Duodenal mucosa (tissue), 2 donors: Measurements from ENCODE around the gene PPP1R14B.

Experiments used
- H3K27ac ChIP-seq: one replicate; pipeline ENCODE4 v1.7.0; 2013; ENCODE audit warnings: low read depth, low read length
- H3K27me3 ChIP-seq, 2 donors: one replicate each; pipeline ENCODE4 v1.7.0; 2013; ENCODE audit warnings: low read length in 2 of 2, control low read depth in 1 of 2; ENCODE audit not compliant: insufficient read depth in 2 of 2, control insufficient read depth in 1 of 2
- H3K36me3 ChIP-seq, 2 donors: one replicate each; pipeline ENCODE4 v1.7.0; 2013; ENCODE audit warnings: low read length in 2 of 2, control low read depth in 1 of 2; ENCODE audit not compliant: insufficient read depth in 2 of 2, control insufficient read depth in 1 of 2
- H3K4me1 ChIP-seq, 2 donors: one replicate each; pipeline ENCODE4 v1.7.0; 2013; ENCODE audit warnings: low read length in 2 of 2, control low read depth in 1 of 2; ENCODE audit not compliant: insufficient read depth in 2 of 2, control insufficient read depth in 1 of 2
- H3K4me3 ChIP-seq, 2 donors: one replicate each; pipeline ENCODE4 v1.7.0; 2013; ENCODE audit warnings: low read length in 2 of 2, low read depth in 1 of 2
- H3K9ac ChIP-seq, 2 donors: one replicate each; pipeline ENCODE4 v1.7.0; 2013; ENCODE audit warnings: low read length in 2 of 2, low read depth in 1 of 2
- H3K9me3 ChIP-seq, 2 donors: one replicate each; pipeline ENCODE4 v1.7.0; 2013; ENCODE audit warnings: low read length in 2 of 2, control low read depth in 1 of 2; ENCODE audit not compliant: control insufficient read depth in 1 of 2

The PPP1R14B gene

DNA sequence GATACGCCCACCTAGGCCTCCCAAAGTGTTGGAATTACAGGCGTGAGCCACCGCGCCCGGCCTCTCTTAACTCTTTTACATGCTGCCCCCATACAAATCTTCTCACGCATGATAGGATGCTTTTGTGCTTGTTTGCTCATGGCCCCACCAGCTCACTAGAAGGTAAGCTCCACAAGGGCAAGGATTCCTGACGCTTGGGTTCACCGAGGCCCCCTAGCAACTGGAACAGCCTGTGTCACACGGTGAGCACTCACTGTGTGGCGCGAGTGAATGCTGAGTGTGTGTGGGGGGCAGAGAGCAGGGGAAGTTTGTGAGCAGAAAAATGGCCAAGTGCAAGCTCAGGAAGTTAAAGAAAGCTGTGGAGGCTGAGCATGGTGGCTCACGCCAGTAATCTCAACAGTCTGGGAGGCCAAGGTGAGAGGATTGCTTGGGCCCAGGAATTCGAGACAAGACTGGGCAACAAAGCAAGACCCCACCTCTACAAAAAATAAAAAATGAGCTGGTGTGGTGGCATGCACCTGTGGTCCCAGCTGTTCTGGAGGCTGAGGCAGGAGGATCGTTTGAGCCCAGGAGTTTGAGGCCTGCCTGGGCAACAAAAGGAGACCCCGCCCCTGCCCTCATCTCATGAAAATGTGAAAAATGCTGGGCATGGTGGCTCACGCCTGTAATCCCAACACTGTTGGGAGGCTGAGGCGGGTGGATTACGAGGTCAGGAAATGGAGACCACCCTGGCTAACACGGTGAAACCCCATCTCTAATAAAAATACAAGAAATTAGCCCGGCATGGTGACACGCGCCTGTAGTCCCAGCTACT lies 35.4 kb upstream of the PPP1R14B start:
- Histone ChIP-seq H3K9ac (no peak overlapping the region), H3K27ac (no peak overlapping the region), H3K4me3 (no peak overlapping the region), H3K4me1 (peaks cover 22 to 23% of the 10 kb centered on the region in 2 donors), H3K36me3 (peaks cover 5 to 16% of the 10 kb centered on the region in 2 donors), H3K27me3 (no peaks in the 10 kb centered on the region), H3K9me3 (no peaks in the 10 kb centered on the region)

DNA sequence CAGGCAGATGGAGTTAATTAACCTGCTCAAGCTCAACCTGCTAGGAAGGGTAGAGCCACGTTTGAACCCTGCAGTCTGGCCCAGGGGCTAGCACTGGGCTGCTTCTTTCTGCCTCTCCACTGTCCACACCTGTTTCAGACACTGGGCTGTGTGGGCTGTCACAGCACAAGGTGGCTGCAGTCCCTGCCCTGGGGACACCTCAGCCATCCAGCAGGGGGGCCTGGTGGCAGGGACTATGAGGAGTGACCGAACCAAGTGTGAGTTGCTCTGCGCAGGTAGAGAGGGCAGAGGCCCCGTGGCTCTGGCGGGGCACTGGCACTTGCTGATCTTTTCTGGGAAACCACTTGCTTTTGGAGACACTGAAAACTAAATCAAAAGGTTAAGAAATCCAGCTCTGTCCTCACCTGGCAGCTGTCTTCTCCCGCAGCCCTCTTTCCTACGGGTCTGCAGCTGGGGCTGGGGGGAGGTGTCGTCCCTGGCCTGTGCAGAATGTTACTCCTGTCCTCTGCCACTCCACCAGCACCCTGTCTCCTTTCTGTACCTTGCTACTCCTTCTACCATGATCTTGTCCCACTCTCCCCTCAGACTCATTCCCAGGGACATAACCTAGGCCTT lies 31.9 kb upstream of the PPP1R14B start:
- Histone ChIP-seq H3K9ac (no peak overlapping the region), H3K36me3 (peaks cover 13 to 20% of the 10 kb centered on the region in 2 donors)

DNA sequence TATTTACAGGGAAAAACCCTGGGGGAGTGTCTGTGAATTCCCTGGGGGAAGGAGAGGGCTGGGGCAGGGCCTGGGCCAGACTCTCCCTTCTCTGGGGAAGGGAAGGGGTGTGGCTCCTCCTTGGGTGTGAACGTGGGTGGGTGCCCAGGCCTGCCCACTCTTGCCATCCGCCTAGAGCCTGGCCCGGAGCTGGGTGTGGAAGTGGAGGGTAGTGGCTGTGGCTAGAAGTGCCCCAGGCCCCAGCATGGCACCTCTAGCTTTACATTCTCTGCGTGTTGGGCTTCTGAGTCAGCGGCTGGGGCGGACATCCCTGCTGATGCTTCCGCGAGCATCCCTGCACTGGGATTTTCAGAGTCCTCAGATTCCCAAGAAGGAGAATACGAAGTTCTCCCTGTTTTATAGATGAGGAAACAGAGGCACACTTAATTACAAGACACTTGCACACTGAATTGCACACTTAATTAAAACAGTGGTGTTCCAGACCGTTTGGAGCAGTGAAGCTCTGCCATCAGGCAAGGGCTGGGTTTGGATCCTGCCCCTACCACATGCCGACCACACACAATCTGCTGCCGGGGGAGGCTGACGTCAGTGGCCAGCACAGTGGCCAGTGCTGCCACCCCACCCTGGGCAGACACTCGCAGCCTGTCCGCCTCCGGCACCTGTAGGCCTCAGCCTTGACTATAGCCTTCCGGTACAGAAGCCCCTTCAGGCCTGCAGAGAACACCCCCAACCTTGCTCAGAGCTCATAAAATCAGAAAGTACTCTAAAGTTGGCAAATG lies 30.1 kb upstream of the PPP1R14B start:
- Histone ChIP-seq H3K27ac (no peak overlapping the region), H3K4me3 (no peak overlapping the region), H3K27me3 (no peaks in the 10 kb centered on the region), H3K9ac (peak overlapping the region in 1 of 2 donors; percentile 10), H3K9me3 (no peaks in the 10 kb centered on the region), H3K36me3 (peaks cover 13 to 17% of the 10 kb centered on the region in 2 donors), H3K4me1 (peaks cover 15 to 20% of the 10 kb centered on the region in 2 donors)

More for the DNA sequence above, 31.9 kb upstream of the PPP1R14B start:
- Histone ChIP-seq H3K9me3 (no peaks in the 10 kb centered on the region), H3K27me3 (no peaks in the 10 kb centered on the region), H3K4me1 (peaks cover 14 to 15% of the 10 kb centered on the region in 2 donors), H3K4me3 (no peak overlapping the region), H3K27ac (no peak overlapping the region)

DNA sequence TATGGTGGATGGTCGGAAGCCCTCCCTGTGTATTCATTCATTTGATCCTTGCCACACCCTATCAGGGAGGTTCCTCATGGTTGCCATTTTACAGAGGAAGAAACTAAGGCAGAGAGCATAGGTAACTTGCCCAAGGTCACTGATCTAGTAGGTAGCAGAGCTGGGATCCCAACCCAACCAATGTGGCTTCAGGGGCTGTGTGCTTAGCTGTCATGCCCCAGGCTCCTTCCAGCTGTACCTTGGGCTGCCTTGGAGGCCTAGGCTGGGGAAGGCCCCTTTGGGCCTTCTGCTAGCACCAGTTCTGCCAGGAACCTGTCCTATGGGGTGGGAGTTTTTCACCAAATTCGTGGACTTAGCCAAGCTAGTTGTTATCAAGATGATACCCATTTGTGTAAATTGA lies 29.1 kb upstream of the PPP1R14B start:
- H3K36me3 ChIP-seq: peaks cover 13% of the 10 kb centered on the region in 2 donors
- H3K9ac ChIP-seq: no peak overlapping the region
- peaks cover 19 to 25% of the 10 kb centered on the region in 2 donors for H3K4me1 ChIP-seq
- H3K27ac ChIP-seq: no peak overlapping the region
- H3K27me3 ChIP-seq: no peaks in the 10 kb centered on the region
- H3K4me3 ChIP-seq: no peak overlapping the region
- no peaks in the 10 kb centered on the region for H3K9me3 ChIP-seq

DNA sequence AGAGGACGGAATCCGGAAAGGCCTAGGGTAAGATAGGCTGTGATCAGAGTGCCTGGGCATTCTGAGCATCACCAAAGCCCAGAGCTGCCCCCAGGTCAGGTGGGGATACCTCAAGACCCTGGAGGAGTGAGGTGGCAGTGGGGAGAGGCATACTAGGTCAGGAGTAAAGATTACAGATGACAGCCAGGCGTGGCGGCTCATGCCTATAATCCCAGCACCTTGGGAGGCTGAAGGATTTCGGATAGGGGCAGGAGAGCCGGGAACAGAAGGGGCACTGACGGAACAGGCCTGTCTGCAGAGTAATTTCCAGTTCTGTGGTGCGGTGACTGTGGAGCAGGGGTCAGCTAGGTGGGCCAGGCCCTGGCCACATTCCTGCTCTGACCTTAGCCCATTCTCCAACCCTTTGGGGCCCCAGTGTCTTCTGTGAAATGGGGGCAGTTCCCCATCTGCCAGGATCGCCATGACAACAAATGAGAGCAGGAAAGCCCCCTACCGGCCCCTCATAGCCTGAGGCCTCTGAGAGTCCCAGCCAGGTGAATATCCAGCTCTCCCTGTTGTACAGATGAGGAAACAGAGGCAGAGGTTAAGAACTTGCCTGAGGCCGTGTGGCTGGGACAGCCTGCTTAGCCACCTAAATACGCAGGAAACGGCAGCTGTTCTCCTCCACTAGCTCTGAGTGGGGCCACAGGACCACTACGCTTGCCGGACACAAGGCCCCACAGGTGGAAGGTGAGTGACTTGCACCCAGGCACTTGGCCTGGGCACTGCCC lies 28.5 kb upstream of the PPP1R14B start:
- Histone ChIP-seq H3K27ac (no peak overlapping the region), H3K4me3 (no peak overlapping the region), H3K9me3 (no peaks in the 10 kb centered on the region), H3K36me3 (peaks cover 13% of the 10 kb centered on the region in 2 donors), H3K9ac (no peak overlapping the region), H3K4me1 (peaks cover 19 to 25% of the 10 kb centered on the region in 2 donors), H3K27me3 (no peaks in the 10 kb centered on the region)

DNA sequence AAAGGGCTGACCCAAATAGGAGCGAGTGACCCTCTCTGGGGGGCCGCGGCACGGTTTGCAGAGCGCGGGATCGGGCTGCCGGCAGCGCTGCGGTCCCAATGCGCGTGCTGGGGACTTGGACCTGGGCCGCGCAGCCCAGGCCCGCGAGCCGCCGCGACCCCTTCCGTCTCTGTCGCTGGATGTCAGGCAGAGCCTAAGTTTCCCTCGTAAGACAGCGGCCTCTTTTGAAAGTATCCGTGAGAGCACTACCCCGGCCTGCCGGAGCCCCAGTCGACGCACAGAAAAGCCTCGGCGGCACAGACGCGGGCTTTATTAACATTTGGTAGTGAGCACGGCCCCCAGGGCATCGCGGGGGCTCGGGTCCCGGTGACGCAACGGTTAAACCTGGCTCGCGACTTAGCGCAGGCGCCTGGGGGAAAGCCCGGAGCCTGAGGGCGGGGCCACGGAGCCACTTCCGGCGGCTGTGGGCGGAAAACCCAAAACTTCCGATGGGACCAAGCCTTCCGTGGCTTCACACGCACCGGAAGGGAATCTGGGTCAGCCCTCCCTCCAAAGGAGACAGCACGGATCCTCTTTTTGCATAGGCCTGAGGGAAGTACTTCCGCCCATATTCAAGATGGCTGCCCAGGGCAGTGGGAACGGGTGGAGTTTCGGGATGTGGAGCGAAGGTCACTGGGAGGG lies 22.9 kb upstream of the PPP1R14B start:
- Histone ChIP-seq H3K9me3 (no peaks in the 10 kb centered on the region), H3K9ac (peak overlapping the region; percentile 78 to 83), H3K36me3 (peaks cover 22 to 23% of the 10 kb centered on the region in 2 donors), H3K4me3 (peak overlapping the region; percentile 71 to 87), H3K27ac (peak overlapping the region; percentile 95), H3K27me3 (no peaks in the 10 kb centered on the region), H3K4me1 (peaks cover 46 to 52% of the 10 kb centered on the region in 2 donors)

DNA sequence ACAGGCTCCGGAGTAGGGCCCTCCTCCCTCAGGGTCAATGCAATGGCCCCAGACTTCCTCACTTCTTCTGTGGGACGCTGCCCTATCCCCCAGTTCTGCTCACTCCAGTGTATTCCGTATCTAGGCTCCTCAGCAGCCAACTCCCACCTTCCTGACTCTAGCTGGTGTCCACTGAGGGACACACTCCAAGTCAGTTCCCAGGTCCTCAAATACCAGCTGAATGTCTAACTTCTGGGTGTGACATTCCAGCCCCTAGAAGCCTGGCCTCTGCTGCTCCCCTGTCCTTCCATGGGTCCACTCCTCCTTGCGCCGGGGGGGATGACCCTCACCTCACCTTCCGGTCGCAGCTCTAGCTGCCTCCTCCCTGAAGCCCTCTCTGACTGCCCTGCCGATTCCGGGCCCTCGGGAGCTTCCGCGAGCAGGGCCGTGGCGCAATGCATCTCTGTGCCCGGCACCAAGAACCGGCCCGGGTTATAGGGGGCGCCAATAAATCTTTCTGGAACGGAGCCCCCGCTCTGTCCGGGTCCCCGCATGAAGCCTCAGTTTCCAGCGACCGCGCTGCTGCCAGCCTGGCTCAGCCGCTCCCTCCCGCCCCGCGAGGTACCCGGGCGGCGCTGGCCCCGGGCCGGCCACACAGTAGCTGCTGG lies 22.3 kb upstream of the PPP1R14B start:
- Histone ChIP-seq H3K36me3 (peaks cover 29 to 30% of the 10 kb centered on the region in 2 donors), H3K9ac (peak overlapping the region; percentile 67 to 83), H3K4me3 (peak overlapping the region; percentile 71 to 77)

DNA sequence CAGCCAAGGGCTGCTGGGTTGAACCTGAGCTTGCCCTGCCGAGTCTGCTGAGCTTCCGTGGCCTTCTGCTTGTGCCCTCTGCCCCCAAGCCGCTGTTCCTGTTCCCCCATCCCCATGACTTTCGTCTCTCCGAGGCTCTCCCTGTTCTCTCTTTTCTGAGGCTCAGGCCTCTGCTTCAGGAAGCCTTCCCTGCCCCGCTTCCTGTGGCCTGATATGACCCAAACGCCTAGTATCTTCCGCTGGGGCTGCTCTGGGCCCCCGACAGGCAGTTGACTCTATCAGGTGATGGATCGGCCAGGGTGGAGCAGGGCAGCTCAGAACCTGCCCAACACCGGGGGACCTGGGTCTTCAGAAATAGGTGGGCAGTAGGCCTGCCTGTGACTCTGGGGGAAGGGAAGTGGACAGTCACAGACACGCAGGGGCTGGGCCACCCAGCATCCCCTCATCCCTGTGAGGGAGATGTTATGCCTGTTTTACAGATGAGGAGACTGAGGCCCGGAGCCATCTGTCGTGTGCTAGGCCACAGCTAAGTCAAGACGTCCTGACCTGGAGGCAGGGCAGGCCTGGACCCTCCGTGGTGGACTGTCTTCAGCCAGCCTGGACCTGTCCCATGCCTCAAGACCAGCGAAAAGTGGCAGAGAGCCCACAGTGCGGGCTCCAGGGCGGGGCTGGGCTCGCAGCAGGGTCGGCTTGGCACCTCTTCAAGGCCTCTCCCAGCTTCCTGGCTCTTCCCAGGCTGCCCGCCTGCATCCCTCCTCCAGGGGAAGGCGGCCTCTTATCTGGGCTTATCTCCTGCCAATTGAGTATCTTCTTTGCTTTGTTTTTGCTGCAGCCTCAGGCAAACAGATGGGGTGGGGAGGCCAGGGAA lies 21.5 kb upstream of the PPP1R14B start:
- H3K36me3 ChIP-seq: peaks cover 35 to 37% of the 10 kb centered on the region in 2 donors
- peak overlapping the region; percentile 71 to 77 for H3K4me3 ChIP-seq
- H3K27ac ChIP-seq: peak overlapping the region; percentile 92
- peak overlapping the region; percentile 67 to 83 for H3K9ac ChIP-seq
- H3K27me3 ChIP-seq: no peaks in the 10 kb centered on the region
- peaks cover 49 to 52% of the 10 kb centered on the region in 2 donors for H3K4me1 ChIP-seq
- no peaks in the 10 kb centered on the region for H3K9me3 ChIP-seq

More for the DNA sequence above, 22.3 kb upstream of the PPP1R14B start:
- H3K9me3 ChIP-seq: no peaks in the 10 kb centered on the region
- peak overlapping the region; percentile 92 for H3K27ac ChIP-seq
- H3K27me3 ChIP-seq: no peaks in the 10 kb centered on the region
- peaks cover 49 to 52% of the 10 kb centered on the region in 2 donors for H3K4me1 ChIP-seq
